Gastroesophageal sphincter (tissue), 4 donors: Measurements from ENCODE around the gene MED31. TPM values are rescaled to one million over a fixed set of nuclear protein-coding genes. Genes with fewer than 3 reads are reported as not detected.
"Not testable (repeated sequence)": the region's sequence is repeated elsewhere in the genome, so short reads cannot be mapped to it uniquely, and the experiment has no call there.

Experiments
- ATAC-seq: fragments of 150-250 bp; one replicate; pipeline ENCODE4 v1.9.1; 2016; ENCODE audit warnings: mild to moderate bottlenecking, moderate library complexity
- H3K27ac ChIP-seq, 4 donors: fragments of 200-600 bp; sonication (generic) in 3 of 4; 1 replicate in 3 of 4; 2 replicates in 1 of 4; pipeline ENCODE4 v1.5.1; 2016 to 2019
- H3K27me3 ChIP-seq: fragments of 200-600 bp; sonication (generic); one replicate; pipeline ENCODE4 v1.5.1; 2019
- H3K36me3 ChIP-seq, 2 donors: fragments of 200-600 bp; sonication (generic); one replicate each; pipeline ENCODE4 v1.5.1; 2019; ENCODE audit warnings: control low read depth in 1 of 2
- H3K4me1 ChIP-seq, 3 donors: fragments of 200-600 bp; sonication (generic); 1 replicate in 2 of 3; 2 replicates in 1 of 3; pipeline ENCODE4 v1.5.1; 2016 to 2019; ENCODE audit warnings: control low read depth in 2 of 3
- H3K4me3 ChIP-seq, 2 donors: fragments of 200-600 bp; sonication (generic); one replicate each; pipeline ENCODE4 v1.5.1; 2019; ENCODE audit warnings: mild to moderate bottlenecking in 1 of 2, moderate library complexity in 1 of 2
- H3K9me3 ChIP-seq, 3 donors: fragments of 200-600 bp; sonication (generic); one replicate each; pipeline ENCODE4 v1.5.1; 2017 to 2019; ENCODE audit warnings: control low read depth in 2 of 3
- CTCF ChIP-seq, 4 experiments: fragments of 200-600 bp in 2 of 4; fragments of 450-650 bp in 2 of 4; sonication (generic) in 1 of 4; IDR thresholded peaks; one replicate each; pipeline ENCODE4 v1.5.1; 2017 to 2019; ENCODE audit warnings: antibody characterized with exemption in 4 of 4, mild to moderate bottlenecking in 2 of 4, moderate library complexity in 2 of 4
- EP300 ChIP-seq: sonication (generic); formaldehyde crosslinking; IDR thresholded peaks from one replicate; pipeline ENCODE4 v1.6.1; 2017; ENCODE audit warnings: antibody characterized with exemption, mild to moderate bottlenecking
- POLR2A ChIP-seq, 2 donors: fragments of 450-650 bp; IDR thresholded peaks; one replicate each; pipeline ENCODE4 v1.6.1; 2017; ENCODE audit warnings: antibody characterized with exemption in 2 of 2, mild to moderate bottlenecking in 2 of 2, moderate library complexity in 1 of 2
- POLR2AphosphoS5 ChIP-seq: sonication (generic); formaldehyde crosslinking; IDR thresholded peaks from one replicate; pipeline ENCODE4 v1.6.1; 2017; ENCODE audit warnings: antibody characterized with exemption
- WGBS, 2 donors: methylation state at CpG; one replicate each; pipeline ENCODE4 v1.1.5; 2018; ENCODE audit warnings: low coverage in 1 of 2; 5-methylcytosine and 5-hydroxymethylcytosine counted together
- total RNA-seq, 4 donors: library from RNA; depleted of rRNA; stranded (reverse); fragments of >200 nt; gene quantifications; one replicate each; pipeline ENCODE4 v1.1.0, GENCODE V29; 2016

MED31 gene
- total RNA-seq, 4 donors from 2014 or later: 1.9 to 12.0 (median 7.8) TPM

GRCh38 chr17:6696906-6697305 is 45.5 kb upstream of the MED31 start:
- H3K27ac ChIP-seq: no peak overlapping the region
- no peaks in the 10 kb centered on the region for H3K36me3 ChIP-seq
- H3K4me1 ChIP-seq: no peaks in the 10 kb centered on the region
- TF ChIP-seq POLR2A (IDR thresholded peaks at IDR 0.05) (no peak), POLR2AphosphoS5 (no peak), EP300 (no peak), CTCF (IDR thresholded peaks at IDR 0.05) (no peak)
- H3K9me3 ChIP-seq: no peaks in the 10 kb centered on the region
- H3K4me3 ChIP-seq: no peak overlapping the region
- ATAC-seq: no peak
- 100% methylated on average over 1 of the region's 5 CpGs; no CpG with 5 or more reads in 1 of the 2 donors for WGBS, 2 donors
- peaks cover 21% of the 10 kb centered on the region for H3K27me3 ChIP-seq

GRCh38 chr17:6695565-6695964 is 44.2 kb upstream of the MED31 start:
- TF ChIP-seq CTCF (IDR thresholded peaks at IDR 0.05) (no peak), EP300 (no peak), POLR2A (IDR thresholded peaks at IDR 0.05) (no peak), POLR2AphosphoS5 (no peak)
- H3K27me3 ChIP-seq: peaks cover 31% of the 10 kb centered on the region
- no peak overlapping the region for H3K27ac ChIP-seq
- no peak overlapping the region for H3K4me3 ChIP-seq
- ATAC-seq: no peak
- H3K4me1 ChIP-seq: no peaks in the 10 kb centered on the region
- no peaks in the 10 kb centered on the region for H3K36me3 ChIP-seq
- no peaks in the 10 kb centered on the region for H3K9me3 ChIP-seq
- WGBS, 2 donors: 60 to 75% methylated on average over 1 to 12 of the region's 13 CpGs

- Histone ChIP-seq H3K4me3 (no peak overlapping the region), H3K27ac (no peak overlapping the region)
- ATAC-seq: no peak
These were observed 43.6 kb upstream of the MED31 start for GRCh38 chr17:6695051-6695450.

GRCh38 chr17:6691958-6692357 is 40.6 kb upstream of the MED31 start:
- WGBS, 2 donors: 57 to 68% methylated on average over 4 to 5 of the region's 6 CpGs
- not testable (repeated sequence) for ATAC-seq, H3K4me1 ChIP-seq, H3K36me3 ChIP-seq, H3K9me3 ChIP-seq, H3K27ac ChIP-seq, H3K4me3 ChIP-seq
- peaks cover 31% of the 10 kb centered on the region for H3K27me3 ChIP-seq

More at GRCh38 chr17:6695051-6695450, 43.6 kb upstream of the MED31 start:
- WGBS, 2 donors: 74 to 100% methylated on average over 2 of the region's 2 CpGs
- H3K36me3 ChIP-seq: no peaks in the 10 kb centered on the region
- TF ChIP-seq CTCF (IDR thresholded peaks at IDR 0.05) (no peak), POLR2A (IDR thresholded peaks at IDR 0.05) (no peak), POLR2AphosphoS5 (no peak)
- peaks cover 36% of the 10 kb centered on the region for H3K27me3 ChIP-seq
- no peaks in the 10 kb centered on the region for H3K4me1 ChIP-seq
- H3K9me3 ChIP-seq: no peaks in the 10 kb centered on the region

- Histone ChIP-seq H3K9me3 (no peaks in the 10 kb centered on the region), H3K36me3 (no peaks in the 10 kb centered on the region), H3K4me1 (no peaks in the 10 kb centered on the region), H3K27ac (no peak overlapping the region), H3K27me3 (peaks cover 27% of the 10 kb centered on the region), H3K4me3 (no peak overlapping the region)
- ATAC-seq: no peak
- no peak for TF ChIP-seq CTCF (IDR thresholded peaks at IDR 0.05)
- no peak for TF ChIP-seq POLR2A (IDR thresholded peaks at IDR 0.05)
- no peak for TF ChIP-seq POLR2AphosphoS5
- no peak for TF ChIP-seq EP300
- 89 to 90% methylated on average over 3 of the region's 3 CpGs for WGBS, 2 donors
These were observed 40.1 kb upstream of the MED31 start for GRCh38 chr17:6691546-6691945.
